NCI-H1417 (cell line): ENCODE data around the gene SLC30A4.

Experiments
- DNase-seq, 3 experiments: peaks; one replicate each; lab custom pipeline; 2025; lab: John Stamatoyannopoulos, UW

SLC30A4 gene

DNA sequence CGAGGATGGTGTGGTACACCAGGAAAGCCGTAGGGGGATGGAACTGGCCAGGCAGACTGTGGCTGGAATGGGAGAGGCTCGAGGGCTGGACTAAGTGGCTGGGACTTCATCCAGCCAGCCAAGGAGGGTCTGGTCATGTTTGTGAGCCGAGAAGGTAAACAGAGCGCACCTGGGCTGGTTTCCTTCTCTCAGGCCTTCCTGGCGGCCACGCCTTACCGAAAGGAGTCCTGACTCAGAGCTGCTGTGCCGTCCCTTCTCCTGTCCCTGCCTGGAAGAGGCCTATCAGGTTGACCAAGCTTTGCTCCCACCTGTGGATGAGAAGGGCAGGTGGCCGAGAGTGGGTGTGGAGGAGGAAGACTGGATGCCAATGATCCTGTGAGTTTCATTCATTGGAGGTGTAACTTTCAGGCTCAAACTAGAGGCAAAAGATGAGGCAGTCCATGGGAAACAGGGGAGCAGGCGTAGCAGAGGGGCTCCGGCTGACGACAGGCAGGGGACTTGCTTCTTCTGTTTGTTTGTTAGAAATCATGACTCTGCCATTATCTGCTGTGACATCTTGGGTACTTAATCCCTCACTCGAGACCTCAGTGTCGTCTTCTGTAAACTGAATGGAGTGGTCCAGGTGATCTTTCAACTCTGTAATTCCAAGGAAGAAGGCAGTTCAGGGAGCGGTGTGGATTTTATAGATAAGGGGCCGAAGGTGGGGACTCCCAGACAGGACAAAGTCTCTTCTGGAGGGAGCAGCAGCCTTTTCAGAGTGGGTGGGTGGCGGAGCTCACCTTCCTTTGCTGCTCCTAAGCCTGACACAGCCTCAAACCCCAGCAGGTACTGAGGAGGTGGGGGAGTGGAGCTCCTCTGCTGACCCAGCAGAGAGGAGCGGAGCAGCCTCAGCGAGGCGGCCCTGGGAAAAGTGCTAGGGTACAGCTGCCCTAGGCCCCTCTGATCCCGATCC is 72.4 kb downstream of the SLC30A4 start:
- no peak for DNase-seq

DNA sequence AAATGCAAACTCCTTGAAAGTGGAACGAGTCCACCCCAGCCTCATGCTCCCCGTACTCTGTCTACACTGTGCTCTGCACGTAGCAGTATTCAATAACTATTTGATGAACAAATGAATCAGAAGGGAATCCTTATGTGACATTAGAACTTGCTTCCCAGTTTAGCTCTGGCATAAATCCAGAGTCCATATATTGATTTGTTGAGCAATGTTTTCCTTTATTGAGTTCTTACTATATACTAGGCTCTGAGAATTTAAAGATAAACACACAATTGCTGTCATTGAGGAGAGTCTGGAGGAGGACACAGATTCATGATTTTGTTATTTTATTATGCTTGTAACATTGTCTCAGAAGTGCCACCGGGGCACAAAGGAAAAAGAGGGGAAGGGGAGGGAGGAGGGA is 73.2 kb downstream of the SLC30A4 start:
- no peak for DNase-seq

DNA sequence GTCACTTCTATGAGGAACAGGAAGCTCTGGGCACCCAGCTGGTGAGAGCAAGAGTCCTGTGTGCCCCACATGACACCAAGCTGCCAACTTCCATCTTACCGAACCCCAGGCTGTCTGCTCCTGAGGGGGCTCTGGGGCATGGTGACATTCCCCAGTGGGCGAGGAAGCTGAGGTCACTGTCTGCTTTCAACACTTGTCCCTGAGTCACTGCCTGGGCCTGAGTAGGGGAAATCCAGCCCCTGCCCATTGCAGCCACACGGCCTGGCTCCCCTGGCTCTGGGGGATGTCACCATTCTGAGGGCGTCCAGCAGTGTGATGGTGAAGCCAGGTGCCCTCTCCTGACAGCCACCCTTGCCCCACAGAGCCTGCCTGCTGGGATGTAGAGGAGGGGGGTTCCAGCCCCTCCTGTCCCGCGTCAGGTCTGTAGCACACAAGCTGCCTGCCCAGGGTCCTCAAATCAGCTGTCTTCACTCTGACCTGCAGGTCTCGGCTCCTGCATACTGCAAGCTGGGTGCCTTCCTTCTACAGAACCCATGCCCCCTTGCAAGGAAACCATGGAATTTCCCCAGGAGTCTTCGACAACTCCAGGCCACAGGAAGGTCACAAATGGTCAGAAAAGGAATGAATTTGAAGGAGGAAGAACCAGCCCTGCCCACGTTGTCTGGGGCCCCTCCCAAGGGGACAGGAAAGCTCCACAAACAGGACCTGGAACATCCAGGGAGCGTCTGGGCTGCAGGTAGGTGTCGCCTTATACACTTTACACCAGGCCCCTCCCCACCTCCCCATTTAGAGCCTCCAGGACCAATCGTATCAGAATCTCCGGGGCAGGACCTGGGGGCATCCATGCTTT is 74.3 kb downstream of the SLC30A4 start:
- DNase-seq = no peak

DNA sequence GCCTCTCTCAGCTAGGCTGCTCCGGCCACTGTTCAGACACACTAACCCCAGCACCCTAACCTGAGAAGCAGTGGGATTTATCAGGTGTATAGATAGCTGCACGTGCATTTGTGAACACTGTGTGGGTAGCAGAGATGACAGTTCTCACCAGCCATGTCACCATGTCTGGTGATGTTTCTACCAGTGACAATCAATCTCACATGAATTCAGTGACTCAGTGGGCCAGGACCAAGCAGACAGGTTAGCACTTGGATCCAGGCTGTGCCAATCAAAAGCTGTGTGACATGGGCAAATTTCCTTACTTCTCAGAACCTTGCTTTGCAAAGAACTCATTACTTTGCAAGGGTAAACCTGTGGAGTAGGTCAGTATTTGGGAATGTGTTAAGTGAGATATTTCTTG is 78.9 kb downstream of the SLC30A4 start:
- no peak for DNase-seq

DNA sequence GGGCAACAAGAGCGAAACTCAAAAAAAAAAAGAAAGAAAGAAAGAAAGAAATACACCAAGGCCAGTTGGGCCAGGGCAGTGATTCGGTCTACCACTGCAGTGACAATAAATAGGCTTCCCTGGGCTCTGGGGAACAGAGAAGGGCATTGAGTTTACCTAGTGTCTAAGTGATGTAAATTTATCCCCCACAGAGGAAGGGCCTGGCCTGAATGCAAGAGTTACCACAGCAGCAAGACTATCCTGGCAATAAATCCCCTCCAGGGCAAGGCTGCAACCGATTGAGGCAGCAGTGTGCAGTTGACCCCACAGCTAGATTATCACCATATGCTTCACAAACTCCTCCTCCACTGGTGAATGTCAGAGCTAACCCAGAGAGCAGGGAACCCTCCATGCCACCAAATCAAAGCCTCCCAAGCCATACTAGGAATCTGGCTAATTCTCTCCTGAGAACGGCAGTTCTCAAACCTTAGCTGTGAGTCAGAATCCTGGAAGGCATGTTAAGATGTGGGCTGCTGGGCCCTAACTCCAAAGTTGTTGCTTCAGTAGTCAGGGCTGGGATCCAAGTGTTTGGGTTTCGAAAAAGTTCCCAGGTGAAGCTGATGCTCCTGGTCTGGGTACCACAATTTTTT is 79.9 kb downstream of the SLC30A4 start:
- no peak for DNase-seq

GRCh38 chr15:45441686-45442085 is 80.9 kb downstream of the SLC30A4 start:
- DNase-seq = no peak

GRCh38 chr15:45441036-45441435 is 81.5 kb downstream of the SLC30A4 start:
- DNase-seq = no peak

DNA sequence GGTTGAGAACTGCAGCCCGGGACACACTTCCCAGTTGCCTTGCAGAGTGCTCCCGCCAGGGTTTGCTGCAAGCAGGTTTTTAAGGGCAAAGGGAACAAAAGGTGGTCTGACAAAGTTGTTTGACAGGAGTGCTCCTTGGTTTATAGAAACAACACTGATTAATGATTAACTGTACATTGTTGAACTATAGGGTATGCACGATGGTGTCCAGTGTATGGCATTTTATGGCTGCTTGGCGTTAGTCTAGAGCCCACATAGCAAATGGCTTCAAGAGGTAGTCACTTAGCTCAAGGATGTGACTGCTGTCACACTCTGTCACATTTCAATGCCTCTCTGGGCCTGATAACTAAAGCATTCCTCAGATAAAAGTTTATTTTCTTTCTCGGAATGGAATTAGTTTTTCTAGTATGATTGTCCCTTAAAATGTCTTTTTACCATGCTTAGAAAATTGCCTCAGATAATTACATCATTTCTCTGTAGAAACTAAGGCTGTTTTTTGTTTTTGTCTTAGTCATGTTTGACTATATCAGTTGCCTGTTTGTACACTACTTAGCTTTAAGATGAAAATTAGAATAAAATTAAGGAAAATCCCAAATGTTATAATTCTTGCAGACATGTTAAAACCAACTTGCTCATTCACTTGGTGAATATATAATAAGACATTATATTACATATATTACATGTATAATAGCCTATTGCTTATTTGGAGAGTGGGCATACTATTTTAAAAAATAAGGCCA is 82.9 kb downstream of the SLC30A4 start:
- no peak for DNase-seq

- no peak for DNase-seq
These were observed 87.2 kb downstream of the SLC30A4 start for GRCh38 chr15:45435124-45435903.

DNA sequence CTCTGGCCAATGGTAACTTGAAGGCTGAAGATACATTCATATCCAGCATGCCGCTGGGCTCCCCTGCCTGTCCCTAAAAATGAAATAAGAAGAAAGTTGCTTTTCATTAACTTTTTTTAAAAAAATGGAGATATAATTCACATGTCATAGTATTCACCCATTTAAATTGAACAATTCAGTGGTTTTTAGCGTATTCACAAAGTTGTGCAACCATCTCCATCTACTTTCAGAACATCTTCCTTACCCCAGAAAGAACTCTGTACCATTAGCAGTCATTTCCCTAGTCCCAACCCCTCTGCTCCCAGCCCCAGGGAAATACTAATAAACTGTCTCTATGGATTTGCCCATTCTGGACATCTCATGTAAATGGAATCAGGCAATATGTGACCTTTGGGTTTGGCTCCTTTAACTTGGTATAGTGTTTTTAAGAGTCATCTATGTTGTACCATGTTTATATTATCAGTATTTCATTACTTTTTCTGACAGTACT is 88.4 kb downstream of the SLC30A4 start:
- no peak for DNase-seq

DNA sequence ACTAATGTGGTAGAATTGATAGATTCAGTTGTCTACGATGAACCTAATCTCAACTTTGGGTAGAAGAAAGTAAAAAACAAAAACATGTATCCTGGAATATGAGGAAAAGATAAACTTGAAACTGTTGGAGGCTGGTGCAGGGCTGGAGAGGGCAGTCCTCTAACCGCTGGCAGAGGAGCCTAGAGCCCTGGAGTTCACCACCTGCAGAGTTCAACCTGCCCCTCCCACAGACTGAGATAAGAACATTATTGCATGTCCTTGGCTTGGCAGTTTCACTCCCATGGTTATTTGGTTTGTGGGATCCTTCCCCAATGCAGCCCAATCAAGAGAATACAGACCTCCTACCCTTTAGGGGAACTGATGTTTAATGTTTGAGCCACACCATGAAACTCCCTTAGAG is 91.0 kb downstream of the SLC30A4 start:
- DNase-seq = no peak

- no peak for DNase-seq
These were observed 92.4 kb downstream of the SLC30A4 start for GRCh38 chr15:45429941-45430792.
